GM12878 (cell line): ENCODE data around the gene ADAMTS3. TPM values are rescaled to one million over a fixed set of nuclear protein-coding genes. Genes with fewer than 3 reads are reported as not detected.

ENCODE experiments used
- ATAC-seq: fragments of 200-7000 bp; cut with Tn5 transposase; 3 replicates; pipeline ENCODE4 v1.9.1; 2020; ENCODE audit warnings: mild to moderate bottlenecking, moderate library complexity
- BruUV-seq: library from RNA; stranded (reverse); fragments of 400-500 nt; replicated peaks from 2 replicates; lab custom pipeline; 2021; lab: Mats Ljungman, UMichigan
- CTCF ChIA-PET: fragments of 300-600 bp; sonication (Branson Sonifier 250); formaldehyde crosslinking; extraction: SDS; loops from one replicate; lab custom pipeline; 2021; ENCODE audit warnings: inconsistent platforms; lab: Yijun Ruan, JAX
- POLR2A ChIA-PET: fragments of 350-600 bp; formaldehyde crosslinking; extraction: SDS; loops from one replicate; lab custom pipeline; 2021; ENCODE audit warnings: inconsistent platforms; lab: Charles Lee
- RAD21 ChIA-PET: fragments of 300-600 bp; sonication (Branson Sonifier 250); formaldehyde crosslinking; loops from one replicate; lab custom pipeline; 2023; ENCODE audit warnings: antibody characterized with exemption; ENCODE audit not compliant: unreplicated experiment; lab: Charles Lee
- SMC1A ChIA-PET: fragments of 300-600 bp; sonication (Branson Sonifier 250); formaldehyde crosslinking; loops from one replicate; lab custom pipeline; 2023; ENCODE audit not compliant: unreplicated experiment, uncharacterized antibody; lab: Charles Lee
- DNase-seq: peaks from one replicate; pipeline ENCODE4 v3.0.0-alpha.2; 2011; ENCODE audit warnings: low read depth, low spot score
- FAIRE-seq: peaks from 3 replicates; lab custom pipeline; 2011; peaks lifted over from hg19 to GRCh38; lab: Jason Lieb, UNC
- H2AFZ ChIP-seq: 2 replicates; pipeline ENCODE4 v1.6.0; 2011; ENCODE audit warnings: low read depth, low read length, control low read depth; ENCODE audit not compliant: control insufficient read depth
- H3K27ac ChIP-seq: 2 replicates; pipeline ENCODE4 v1.5.1; 2011; ENCODE audit warnings: control low read depth; ENCODE audit not compliant: control insufficient read depth, insufficient read depth
- H3K27me3 ChIP-seq, 2 experiments: replicated peaks in 1 of 2; 2 replicates each; pipeline versions ENCODE4 v1.6.0 to v1.6.1; 2011; ENCODE audit warnings: low read length in 1 of 2; ENCODE audit not compliant: control insufficient read depth in 2 of 2, insufficient read depth in 2 of 2
- H3K36me3 ChIP-seq, 2 experiments: 2 replicates each; pipeline ENCODE4 v1.5.1; 2011; ENCODE audit warnings: low read length in 1 of 2; ENCODE audit not compliant: control insufficient read depth in 2 of 2, insufficient read depth in 2 of 2
- H3K4me1 ChIP-seq: 2 replicates; pipeline ENCODE4 v1.6.1; 2011; ENCODE audit warnings: mild to moderate bottlenecking, low read length, moderate library complexity, mixed read lengths; ENCODE audit not compliant: control insufficient read depth, insufficient read depth
- H3K4me2 ChIP-seq: 2 replicates; pipeline ENCODE4 v1.6.0; 2011; ENCODE audit warnings: control low read depth; ENCODE audit not compliant: control insufficient read depth, insufficient read depth
- H3K4me3 ChIP-seq: fragments of 200-600 bp; sonication (generic); 2 replicates; pipeline ENCODE4 v1.5.1; 2016
- H3K79me2 ChIP-seq: 2 replicates; pipeline ENCODE4 v1.6.0; 2011; ENCODE audit warnings: low read length; ENCODE audit not compliant: control insufficient read depth, insufficient read depth
- H3K9ac ChIP-seq: 2 replicates; pipeline ENCODE4 v1.8.0; 2011; ENCODE audit warnings: low read length, control low read depth, mixed read lengths; ENCODE audit not compliant: control insufficient read depth, insufficient read depth
- H3K9me3 ChIP-seq: replicated peaks from 3 replicates; pipeline ENCODE4 v1.5.1; 2011; ENCODE audit warnings: mild to moderate bottlenecking, low read length; ENCODE audit not compliant: control insufficient read depth, insufficient read depth
- H4K20me1 ChIP-seq: 2 replicates; pipeline ENCODE4 v1.6.0; 2011; ENCODE audit not compliant: control insufficient read depth, insufficient read depth
- ATF7 ChIP-seq: fragments of 450-650 bp; IDR thresholded peaks from 2 replicates; pipeline ENCODE4 v1.6.1; 2016; ENCODE audit warnings: low read depth, mild to moderate bottlenecking
- NFYA ChIP-seq: IDR thresholded peaks from 2 replicates; pipeline ENCODE4 v1.6.1; 2011; ENCODE audit warnings: low read depth, mild to moderate bottlenecking, low read length, improper control_type of control experiment, borderline replicate concordance
- SIN3A ChIP-seq: IDR thresholded peaks from 2 replicates; pipeline ENCODE4 v1.6.1; 2012; ENCODE audit warnings: low read depth, low read length, improper control_type of control experiment
- TARDBP ChIP-seq: IDR thresholded peaks from 2 replicates; pipeline ENCODE4 v1.6.1; 2016; ENCODE audit warnings: borderline replicate concordance
- YBX1 ChIP-seq: fragments of 450-650 bp; IDR thresholded peaks from 2 replicates; pipeline ENCODE4 v1.6.1; 2016; ENCODE audit warnings: antibody characterized with exemption
- ZSCAN29 ChIP-seq: fragments of 450-650 bp; IDR thresholded peaks from 2 replicates; pipeline ENCODE4 v1.6.1; 2017; ENCODE audit warnings: mild to moderate bottlenecking, moderate library complexity
- WGBS: methylation state at CpG from one replicate; pipeline ENCODE4 v1.1.6; 2016; ENCODE audit warnings: low lambda C conversion rate; ENCODE audit not compliant: insufficient replicate concordance, insufficient coverage; ENCODE audit errors: missing lambda C conversion rate; 5-methylcytosine and 5-hydroxymethylcytosine counted together
- in situ Hi-C: fragments of 300-500 bp; cut with MboI; formaldehyde crosslinking; loops from 9 replicates; pipeline ENCODE4 v1.14.3; 2018; ENCODE audit warnings: mixed read lengths
- intact Hi-C: fragments of 100-400 bp; cut with micrococcal nuclease; formaldehyde crosslinking; loops from one replicate; pipeline ENCODE4 v1.14.2; 2022; ENCODE audit not compliant: unreplicated experiment
- polyA plus RNA-seq, 11 experiments: library from polyadenylated mRNA; depleted of rRNA in 4 of 11; unstranded in 6 of 11; stranded (reverse) in 5 of 11; fragments of >200 nt; fragmentation: Nextera tagmentation in 4 of 11; fragmentation: Illumina TruSeq in 1 of 11; extraction: Ambion mirVana in 4 of 11; extraction: Trizol in 1 of 11; gene quantifications; 1 replicate in 1 of 11; 2 replicates in 10 of 11; pipeline versions ENCODE4 v1.2.1 to v1.2.3, GENCODE V29; 2011 to 2016; ENCODE audit warnings: inconsistent platforms in 2 of 11, missing spikeins in 2 of 11, low read depth in 1 of 11
- total RNA-seq, 4 experiments: library from RNA; depleted of rRNA in 3 of 4; stranded (reverse); fragments of >200 nt in 3 of 4; fragmentation: Illumina TruSeq in 1 of 4; extraction: Trizol in 1 of 4; gene quantifications; 2 replicates each; pipeline versions ENCODE4 v1.2.1 to v1.2.3, GENCODE V29; 2013 to 2021
- TF ChIP-seq, protein P1 (sequence below): IDR thresholded peaks from 2 replicates; pipeline ENCODE4 v1.6.1; 2011; ENCODE audit warnings: low read depth, low read length, improper control_type of control experiment, borderline replicate concordance
- TF ChIP-seq, protein P2 (sequence below): fragments of 450-650 bp; IDR thresholded peaks from 2 replicates; pipeline ENCODE4 v1.6.1; 2016; ENCODE audit warnings: mild to moderate bottlenecking
- TF ChIP-seq, protein P3 (sequence below): fragments of 450-650 bp; conservative IDR thresholded peaks from 2 replicates; pipeline ENCODE4 v1.6.1; 2017; ENCODE audit warnings: mild to moderate bottlenecking, moderate library complexity

Gene ADAMTS3
- total and polyA plus RNA-seq, 10 of the 15 experiments (the other 5 are each of a cell fraction or from before 2014, with no cell fraction given): under 0.01 to 0.07 (median 0.02) TPM; not detected in 6

DNA sequence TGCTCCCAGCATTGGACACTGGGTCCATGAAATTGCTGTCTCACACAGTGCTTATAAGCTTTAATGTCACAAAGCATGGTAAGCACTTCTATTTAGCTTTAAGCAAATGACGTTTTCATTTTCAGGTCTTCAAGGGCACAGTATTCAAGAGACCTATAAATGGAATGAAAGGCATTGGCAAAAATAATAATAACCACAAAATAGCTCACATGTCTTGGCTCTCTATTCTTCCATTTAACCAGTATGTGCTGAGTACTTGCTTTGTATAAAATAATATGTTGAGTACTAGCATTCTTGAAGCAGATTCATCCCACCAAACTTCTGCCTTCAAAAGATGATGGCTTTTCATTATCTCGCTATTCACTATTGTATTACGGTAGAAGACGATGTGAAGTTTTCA lies 203.0 kb downstream of the ADAMTS3 start:
- Histone ChIP-seq H4K20me1 (no peaks in the 10 kb centered on the region), H3K27ac (no peak overlapping the region), H3K9me3 (no peaks in the 10 kb centered on the region), H3K9ac (no peak overlapping the region), H3K36me3 (no peaks in the 10 kb centered on the region), H3K4me2 (no peak overlapping the region), H3K27me3 (no peaks in the 10 kb centered on the region), H2AFZ (no peak overlapping the region), H3K4me3 (no peak overlapping the region), H3K79me2 (no peaks in the 10 kb centered on the region), H3K4me1 (no peaks in the 10 kb centered on the region)
- TF ChIP-seq, protein P1, sequence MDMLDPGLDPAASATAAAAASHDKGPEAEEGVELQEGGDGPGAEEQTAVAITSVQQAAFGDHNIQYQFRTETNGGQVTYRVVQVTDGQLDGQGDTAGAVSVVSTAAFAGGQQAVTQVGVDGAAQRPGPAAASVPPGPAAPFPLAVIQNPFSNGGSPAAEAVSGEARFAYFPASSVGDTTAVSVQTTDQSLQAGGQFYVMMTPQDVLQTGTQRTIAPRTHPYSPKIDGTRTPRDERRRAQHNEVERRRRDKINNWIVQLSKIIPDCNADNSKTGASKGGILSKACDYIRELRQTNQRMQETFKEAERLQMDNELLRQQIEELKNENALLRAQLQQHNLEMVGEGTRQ: no peak
- TF ChIP-seq NFYA: no peak
- BruUV-seq: no TSS peak
- 70% methylated on average over 4 of the region's 4 CpGs for WGBS
- ChIA-PET POLR2A (no interaction called here), SMC1A (interaction anchor here (0.6 kb wide), 1 partner anchor 698 kb away, joined by 4 read pairs; no protein-coding TSS in a partner anchor), RAD21 (no interaction called here), CTCF (no interaction called here)
- no peak for DNase-seq
- intact Hi-C loops: no loop called here
- FAIRE-seq: no peak
- in situ Hi-C loops: no loop called here
- ATAC-seq: no peak

DNA sequence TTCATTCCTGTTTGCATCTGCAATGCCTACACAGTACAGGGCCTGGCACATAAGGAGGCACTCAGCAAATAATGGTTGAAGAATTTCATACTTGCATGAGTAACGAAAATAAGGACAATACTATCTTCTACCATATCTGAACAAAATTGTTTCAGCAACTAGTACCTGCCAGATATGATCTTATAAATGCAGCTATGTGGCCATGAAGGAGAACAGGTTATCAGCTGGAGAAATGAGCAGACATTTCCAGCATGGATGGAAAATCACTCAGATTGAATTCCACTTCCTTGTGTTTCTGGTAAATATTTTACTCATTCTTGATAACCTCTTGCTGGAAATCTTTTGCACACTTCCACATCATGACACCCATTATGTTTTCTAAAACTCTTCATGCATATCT lies 204.0 kb downstream of the ADAMTS3 start:
- Histone ChIP-seq H3K4me1 (no peaks in the 10 kb centered on the region), H3K4me3 (no peak overlapping the region), H3K27ac (no peak overlapping the region), H3K27me3 (no peaks in the 10 kb centered on the region), H4K20me1 (no peaks in the 10 kb centered on the region), H3K79me2 (no peaks in the 10 kb centered on the region), H3K9ac (no peak overlapping the region), H3K4me2 (no peak overlapping the region), H3K36me3 (no peaks in the 10 kb centered on the region), H2AFZ (no peak overlapping the region), H3K9me3 (no peaks in the 10 kb centered on the region)
- ChIA-PET POLR2A (no interaction called here), RAD21 (no interaction called here), SMC1A (no interaction called here), CTCF (no interaction called here)
- BruUV-seq: no TSS peak
- DNase-seq: no peak
- WGBS: 0% methylated on average over 1 of the region's 1 CpG
- no peak for TF ChIP-seq YBX1
- TF ChIP-seq ATF7: no peak
- no peak for TF ChIP-seq SIN3A
- no peak for TF ChIP-seq ZSCAN29
- TF ChIP-seq, protein P2, sequence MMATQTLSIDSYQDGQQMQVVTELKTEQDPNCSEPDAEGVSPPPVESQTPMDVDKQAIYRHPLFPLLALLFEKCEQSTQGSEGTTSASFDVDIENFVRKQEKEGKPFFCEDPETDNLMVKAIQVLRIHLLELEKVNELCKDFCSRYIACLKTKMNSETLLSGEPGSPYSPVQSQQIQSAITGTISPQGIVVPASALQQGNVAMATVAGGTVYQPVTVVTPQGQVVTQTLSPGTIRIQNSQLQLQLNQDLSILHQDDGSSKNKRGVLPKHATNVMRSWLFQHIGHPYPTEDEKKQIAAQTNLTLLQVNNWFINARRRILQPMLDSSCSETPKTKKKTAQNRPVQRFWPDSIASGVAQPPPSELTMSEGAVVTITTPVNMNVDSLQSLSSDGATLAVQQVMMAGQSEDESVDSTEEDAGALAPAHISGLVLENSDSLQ: no peak
- no peak for TF ChIP-seq TARDBP
- TF ChIP-seq, protein P3, sequence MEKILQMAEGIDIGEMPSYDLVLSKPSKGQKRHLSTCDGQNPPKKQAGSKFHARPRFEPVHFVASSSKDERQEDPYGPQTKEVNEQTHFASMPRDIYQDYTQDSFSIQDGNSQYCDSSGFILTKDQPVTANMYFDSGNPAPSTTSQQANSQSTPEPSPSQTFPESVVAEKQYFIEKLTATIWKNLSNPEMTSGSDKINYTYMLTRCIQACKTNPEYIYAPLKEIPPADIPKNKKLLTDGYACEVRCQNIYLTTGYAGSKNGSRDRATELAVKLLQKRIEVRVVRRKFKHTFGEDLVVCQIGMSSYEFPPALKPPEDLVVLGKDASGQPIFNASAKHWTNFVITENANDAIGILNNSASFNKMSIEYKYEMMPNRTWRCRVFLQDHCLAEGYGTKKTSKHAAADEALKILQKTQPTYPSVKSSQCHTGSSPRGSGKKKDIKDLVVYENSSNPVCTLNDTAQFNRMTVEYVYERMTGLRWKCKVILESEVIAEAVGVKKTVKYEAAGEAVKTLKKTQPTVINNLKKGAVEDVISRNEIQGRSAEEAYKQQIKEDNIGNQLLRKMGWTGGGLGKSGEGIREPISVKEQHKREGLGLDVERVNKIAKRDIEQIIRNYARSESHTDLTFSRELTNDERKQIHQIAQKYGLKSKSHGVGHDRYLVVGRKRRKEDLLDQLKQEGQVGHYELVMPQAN: no peak
- in situ Hi-C loops: no loop called here
- intact Hi-C loops: no loop called here
- FAIRE-seq: no peak
- ATAC-seq: no peak
